IMR-90 (cell line): ENCODE data around the gene KCTD18.

Source experiments
- BHLHE40 ChIP-seq: fragments of 150-350 bp; IDR thresholded peaks from 2 replicates; pipeline ENCODE4 v1.6.1; 2016; ENCODE audit warnings: mild to moderate bottlenecking, low read depth, low read length
- CEBPB ChIP-seq: IDR thresholded peaks from 2 replicates; pipeline ENCODE4 v1.6.1; 2012; ENCODE audit warnings: low read depth, low read length, improper control_type of control experiment
- FOS ChIP-seq: fragments of 150-350 bp; IDR thresholded peaks from 2 replicates; pipeline ENCODE4 v1.6.1; 2016; ENCODE audit warnings: low read depth, low read length
- MAZ ChIP-seq: IDR thresholded peaks from 2 replicates; pipeline ENCODE4 v1.6.1; 2012; ENCODE audit warnings: low read depth, mild to moderate bottlenecking, low read length, improper control_type of control experiment, moderate library complexity, borderline replicate concordance
- MXI1 ChIP-seq: IDR thresholded peaks from 2 replicates; pipeline ENCODE4 v1.6.1; 2012; ENCODE audit warnings: low read depth, mild to moderate bottlenecking, low read length, moderate library complexity, borderline replicate concordance
- NFE2L2 ChIP-seq: fragments of 150-350 bp; IDR thresholded peaks from 2 replicates; pipeline ENCODE4 v1.6.1; 2016; ENCODE audit warnings: low read depth, mild to moderate bottlenecking, low read length
- POLR2A ChIP-seq: IDR thresholded peaks from 2 replicates; pipeline ENCODE4 v1.6.1; 2012; ENCODE audit warnings: mild to moderate bottlenecking, low read depth, low read length
- RAD21 ChIP-seq: IDR thresholded peaks from 2 replicates; pipeline ENCODE4 v1.6.1; 2012; ENCODE audit warnings: low read length, improper control_type of control experiment
- RCOR1 ChIP-seq: IDR thresholded peaks from 2 replicates; pipeline ENCODE4 v1.6.1; 2012; ENCODE audit warnings: mild to moderate bottlenecking, low read length, improper control_type of control experiment; ENCODE audit not compliant: insufficient replicate concordance
- RFX5 ChIP-seq: IDR thresholded peaks from 2 replicates; pipeline ENCODE4 v1.8.0; 2012; ENCODE audit warnings: low read depth, mild to moderate bottlenecking, low read length, moderate library complexity
- SMC3 ChIP-seq: fragments of 150-350 bp; IDR thresholded peaks from 2 replicates; pipeline ENCODE4 v1.6.1; 2016; ENCODE audit warnings: low read depth, mild to moderate bottlenecking, antibody characterized with exemption, low read length, moderate library complexity
- TF ChIP-seq, protein P1 (sequence below): conservative IDR thresholded peaks from 2 replicates; pipeline ENCODE4 v1.5.1; 2012; ENCODE audit warnings: mild to moderate bottlenecking, low read depth, low read length, improper control_type of control experiment
- TF ChIP-seq, protein P2 (sequence below): fragments of 150-350 bp; IDR thresholded peaks from 2 replicates; pipeline ENCODE4 v1.6.1; 2016; ENCODE audit warnings: low read depth, mild to moderate bottlenecking, low read length, moderate library complexity, borderline replicate concordance

DNA sequence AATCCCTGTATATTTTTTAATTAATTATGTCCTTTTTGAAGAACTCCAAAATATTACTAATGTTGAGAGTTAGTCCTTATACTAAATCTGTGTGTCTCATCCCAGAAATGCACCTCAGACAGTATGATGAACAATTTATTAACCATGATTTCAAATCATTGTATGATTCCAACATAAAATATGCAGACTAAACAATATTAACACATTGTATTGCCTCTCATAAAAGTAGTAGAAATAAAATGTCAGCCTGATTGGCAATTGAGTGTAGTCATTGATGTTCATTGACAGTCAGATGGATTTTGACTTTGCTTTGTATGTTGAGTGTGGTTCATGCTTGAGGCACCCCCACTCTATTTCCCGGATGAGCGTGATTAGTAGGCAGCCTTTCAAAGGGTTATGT lies 57.5 kb downstream of the KCTD18 start:
- TF ChIP-seq FOS (no peak), RAD21 (no peak), MAZ (no peak), CEBPB (no peak), RFX5 (no peak), BHLHE40 (no peak), POLR2A (no peak), RCOR1 (no peak), NFE2L2 (no peak), MXI1 (no peak), SMC3 (no peak)
- TF ChIP-seq, protein P1, sequence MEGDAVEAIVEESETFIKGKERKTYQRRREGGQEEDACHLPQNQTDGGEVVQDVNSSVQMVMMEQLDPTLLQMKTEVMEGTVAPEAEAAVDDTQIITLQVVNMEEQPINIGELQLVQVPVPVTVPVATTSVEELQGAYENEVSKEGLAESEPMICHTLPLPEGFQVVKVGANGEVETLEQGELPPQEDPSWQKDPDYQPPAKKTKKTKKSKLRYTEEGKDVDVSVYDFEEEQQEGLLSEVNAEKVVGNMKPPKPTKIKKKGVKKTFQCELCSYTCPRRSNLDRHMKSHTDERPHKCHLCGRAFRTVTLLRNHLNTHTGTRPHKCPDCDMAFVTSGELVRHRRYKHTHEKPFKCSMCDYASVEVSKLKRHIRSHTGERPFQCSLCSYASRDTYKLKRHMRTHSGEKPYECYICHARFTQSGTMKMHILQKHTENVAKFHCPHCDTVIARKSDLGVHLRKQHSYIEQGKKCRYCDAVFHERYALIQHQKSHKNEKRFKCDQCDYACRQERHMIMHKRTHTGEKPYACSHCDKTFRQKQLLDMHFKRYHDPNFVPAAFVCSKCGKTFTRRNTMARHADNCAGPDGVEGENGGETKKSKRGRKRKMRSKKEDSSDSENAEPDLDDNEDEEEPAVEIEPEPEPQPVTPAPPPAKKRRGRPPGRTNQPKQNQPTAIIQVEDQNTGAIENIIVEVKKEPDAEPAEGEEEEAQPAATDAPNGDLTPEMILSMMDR = no peak
- TF ChIP-seq, protein P2, sequence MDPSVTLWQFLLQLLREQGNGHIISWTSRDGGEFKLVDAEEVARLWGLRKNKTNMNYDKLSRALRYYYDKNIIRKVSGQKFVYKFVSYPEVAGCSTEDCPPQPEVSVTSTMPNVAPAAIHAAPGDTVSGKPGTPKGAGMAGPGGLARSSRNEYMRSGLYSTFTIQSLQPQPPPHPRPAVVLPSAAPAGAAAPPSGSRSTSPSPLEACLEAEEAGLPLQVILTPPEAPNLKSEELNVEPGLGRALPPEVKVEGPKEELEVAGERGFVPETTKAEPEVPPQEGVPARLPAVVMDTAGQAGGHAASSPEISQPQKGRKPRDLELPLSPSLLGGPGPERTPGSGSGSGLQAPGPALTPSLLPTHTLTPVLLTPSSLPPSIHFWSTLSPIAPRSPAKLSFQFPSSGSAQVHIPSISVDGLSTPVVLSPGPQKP = no peak
